ENCODE results near the gene CLDN7.

Gene CLDN7

GRCh38 chr17:7252176-7253043 is 9.9 kb downstream of the CLDN7 start, which contains the start of gene ELP5:
Gene ELP5 (plus strand): TSS chr17:7252215. CDS start chr17:7252551, 336 bp downstream.
- no peak within 1 kb of the TSS for H2AK5ac ChIP-seq (ENCODE audit: low read length)
- peaks cover 3% of the 10 kb centered on the region for H3K4me1 ChIP-seq (ENCODE audit: control insufficient read depth, low read depth, low read length)
- no peak within 1 kb of the TSS for H4K5ac ChIP-seq (ENCODE audit: low read length)
- H3K4me3 ChIP-seq (ENCODE audit: low read length), result peak within 1 kb of the TSS; percentile 89
- no peaks in the 10 kb centered on the region for H3K27me3 ChIP-seq (ENCODE audit: insufficient read depth, low read length, poor library complexity)
- peaks cover 2% of the 10 kb centered on the region for H3K36me3 ChIP-seq (ENCODE audit: control insufficient read depth, insufficient read depth, low read length)
- H3K18ac ChIP-seq (ENCODE audit: low read length), result peak within 1 kb of the TSS; percentile 96
- peak within 1 kb of the TSS; percentile 81 for H3K4me2 ChIP-seq (ENCODE audit: low read length)
- peak within 1 kb of the TSS; percentile 98 for H3K4ac ChIP-seq (ENCODE audit: low read depth, low read length)
- H2BK5ac ChIP-seq (ENCODE audit: low read length), result peak within 1 kb of the TSS; percentile 70
- H3K56ac ChIP-seq (ENCODE audit: low read length), result peak within 1 kb of the TSS; percentile 96
- H3K27ac ChIP-seq (ENCODE audit: low read depth, low read length), result peak within 1 kb of the TSS; percentile 100
- H3K79me1 ChIP-seq (ENCODE audit: low read length), result peaks cover 9% of the 10 kb centered on the region
- H3K79me2 ChIP-seq (ENCODE audit: control insufficient read depth, insufficient read depth, low read length), result peaks cover 41% of the 10 kb centered on the region
- DNase-seq, result peak; percentile 98
- no peak within 1 kb of the TSS for H2BK120ac ChIP-seq (ENCODE audit: low read depth, low read length)
- peak within 1 kb of the TSS; percentile 95 for H3K9ac ChIP-seq (ENCODE audit: low read length)
- H2BK15ac ChIP-seq (replicated peaks; ENCODE audit: low read depth), result no peak within 1 kb of the TSS
- H3K23ac ChIP-seq (ENCODE audit: low read length), result peak within 1 kb of the TSS; percentile 89
- peak within 1 kb of the TSS; percentile 94 for H4K8ac ChIP-seq (ENCODE audit: low read depth, low read length)
- no CpG with 5 or more reads among the region's 55 CpGs for WGBS (ENCODE audit: extremely low coverage, insufficient coverage, low lambda C conversion rate)

GRCh38 chr17:7251661-7252175 is 10.6 kb downstream of the CLDN7 start, which contains the start of gene CTDNEP1:
Gene CTDNEP1 (minus strand): TSS chr17:7251734. CDS start chr17:7251296, 438 bp downstream.
- Histone ChIP-seq H3K36me3 (ENCODE audit: control insufficient read depth, insufficient read depth, low read length) (peaks cover 2% of the 10 kb centered on the region), H2BK5ac (ENCODE audit: low read length) (peak within 1 kb of the TSS; percentile 70), H3K79me2 (ENCODE audit: control insufficient read depth, insufficient read depth, low read length) (peaks cover 44% of the 10 kb centered on the region), H4K5ac (ENCODE audit: low read length) (no peak within 1 kb of the TSS), H3K27ac (ENCODE audit: low read depth, low read length) (peak within 1 kb of the TSS; percentile 100), H4K8ac (ENCODE audit: low read depth, low read length) (peak within 1 kb of the TSS; percentile 94), H3K9ac (ENCODE audit: low read length) (peak within 1 kb of the TSS; percentile 95), H3K18ac (ENCODE audit: low read length) (peak within 1 kb of the TSS; percentile 96), H3K79me1 (ENCODE audit: low read length) (peaks cover 10% of the 10 kb centered on the region), H3K4me3 (ENCODE audit: low read length) (peak within 1 kb of the TSS; percentile 89), H3K56ac (ENCODE audit: low read length) (peak within 1 kb of the TSS; percentile 96), H3K23ac (ENCODE audit: low read length) (peak within 1 kb of the TSS; percentile 89), H2BK120ac (ENCODE audit: low read depth, low read length) (no peak within 1 kb of the TSS), H2BK15ac (replicated peaks; ENCODE audit: low read depth) (no peak within 1 kb of the TSS), H2AK5ac (ENCODE audit: low read length) (no peak within 1 kb of the TSS), H3K4me2 (ENCODE audit: low read length) (peak within 1 kb of the TSS; percentile 81), H3K27me3 (ENCODE audit: insufficient read depth, low read length, poor library complexity) (no peaks in the 10 kb centered on the region), H3K4me1 (ENCODE audit: control insufficient read depth, low read depth, low read length) (peaks cover 3% of the 10 kb centered on the region), H3K4ac (ENCODE audit: low read depth, low read length) (peak within 1 kb of the TSS; percentile 98)
- DNase-seq, result peak; percentile 100
- WGBS (ENCODE audit: extremely low coverage, insufficient coverage, low lambda C conversion rate), result no CpG with 5 or more reads among the region's 41 CpGs

GRCh38 chr17:7250695-7251627 is 11.3 kb downstream of the CLDN7 start:
- WGBS (ENCODE audit: extremely low coverage, insufficient coverage, low lambda C conversion rate), result no CpG with 5 or more reads among the region's 55 CpGs
- Histone ChIP-seq H3K18ac (ENCODE audit: low read length) (peak overlapping the region; percentile 96), H3K79me2 (ENCODE audit: control insufficient read depth, insufficient read depth, low read length) (peaks cover 44% of the 10 kb centered on the region), H2BK15ac (replicated peaks; ENCODE audit: low read depth) (no peak overlapping the region), H3K36me3 (ENCODE audit: control insufficient read depth, insufficient read depth, low read length) (peaks cover 2% of the 10 kb centered on the region), H2BK120ac (ENCODE audit: low read depth, low read length) (no peak overlapping the region), H3K23ac (ENCODE audit: low read length) (peak overlapping the region; percentile 89), H3K4me3 (ENCODE audit: low read length) (peak overlapping the region; percentile 89), H3K27me3 (ENCODE audit: insufficient read depth, low read length, poor library complexity) (no peaks in the 10 kb centered on the region), H4K5ac (ENCODE audit: low read length) (no peak overlapping the region), H3K4me1 (ENCODE audit: control insufficient read depth, low read depth, low read length) (peaks cover 3% of the 10 kb centered on the region), H3K79me1 (ENCODE audit: low read length) (peaks cover 10% of the 10 kb centered on the region), H4K8ac (ENCODE audit: low read depth, low read length) (peak overlapping the region; percentile 94), H3K56ac (ENCODE audit: low read length) (peak overlapping the region; percentile 96), H3K9ac (ENCODE audit: low read length) (peak overlapping the region; percentile 95), H3K4ac (ENCODE audit: low read depth, low read length) (peak overlapping the region; percentile 98), H2AK5ac (ENCODE audit: low read length) (no peak overlapping the region), H2BK5ac (ENCODE audit: low read length) (peak overlapping the region; percentile 70), H3K27ac (ENCODE audit: low read depth, low read length) (peak overlapping the region; percentile 100), H3K4me2 (ENCODE audit: low read length) (peak overlapping the region; percentile 81)
- peak; percentile 16 for DNase-seq

- peak overlapping the region; percentile 81 for H3K4me2 ChIP-seq (ENCODE audit: low read length)
- peak overlapping the region; percentile 95 for H3K9ac ChIP-seq (ENCODE audit: low read length)
- no peak overlapping the region for H3K27ac ChIP-seq (ENCODE audit: low read depth, low read length)
- peaks cover 44% of the 10 kb centered on the region for H3K79me2 ChIP-seq (ENCODE audit: control insufficient read depth, insufficient read depth, low read length)
- no peak overlapping the region for H2BK5ac ChIP-seq (ENCODE audit: low read length)
- no peaks in the 10 kb centered on the region for H3K27me3 ChIP-seq (ENCODE audit: insufficient read depth, low read length, poor library complexity)
- H4K8ac ChIP-seq (ENCODE audit: low read depth, low read length), result no peak overlapping the region
- H3K4me3 ChIP-seq (ENCODE audit: low read length), result no peak overlapping the region
- peaks cover 3% of the 10 kb centered on the region for H3K4me1 ChIP-seq (ENCODE audit: control insufficient read depth, low read depth, low read length)
- H3K56ac ChIP-seq (ENCODE audit: low read length), result peak overlapping the region; percentile 96
- peaks cover 3% of the 10 kb centered on the region for H3K36me3 ChIP-seq (ENCODE audit: control insufficient read depth, insufficient read depth, low read length)
- peaks cover 10% of the 10 kb centered on the region for H3K79me1 ChIP-seq (ENCODE audit: low read length)
- H3K18ac ChIP-seq (ENCODE audit: low read length), result no peak overlapping the region
- no peak for DNase-seq
- H3K23ac ChIP-seq (ENCODE audit: low read length), result no peak overlapping the region
- H4K5ac ChIP-seq (ENCODE audit: low read length), result no peak overlapping the region
- no peak overlapping the region for H2AK5ac ChIP-seq (ENCODE audit: low read length)
- no peak overlapping the region for H3K4ac ChIP-seq (ENCODE audit: low read depth, low read length)
- no peak overlapping the region for H2BK120ac ChIP-seq (ENCODE audit: low read depth, low read length)
- no peak overlapping the region for H2BK15ac ChIP-seq (replicated peaks; ENCODE audit: low read depth)
- no CpG with 5 or more reads among the region's 7 CpGs for WGBS (ENCODE audit: extremely low coverage, insufficient coverage, low lambda C conversion rate)
Observed at GRCh38 chr17:7249830-7250229, 12.4 kb downstream of the CLDN7 start.

- Histone ChIP-seq H4K8ac (ENCODE audit: low read depth, low read length) (no peak overlapping the region), H2BK15ac (replicated peaks; ENCODE audit: low read depth) (no peak overlapping the region), H3K36me3 (ENCODE audit: control insufficient read depth, insufficient read depth, low read length) (peaks cover 2% of the 10 kb centered on the region), H3K4me3 (ENCODE audit: low read length) (no peak overlapping the region), H4K5ac (ENCODE audit: low read length) (no peak overlapping the region), H3K79me1 (ENCODE audit: low read length) (peaks cover 8% of the 10 kb centered on the region), H3K23ac (ENCODE audit: low read length) (peak overlapping the region; percentile 80), H3K4me2 (ENCODE audit: low read length) (no peak overlapping the region), H3K79me2 (ENCODE audit: control insufficient read depth, insufficient read depth, low read length) (peaks cover 44% of the 10 kb centered on the region), H3K9ac (ENCODE audit: low read length) (peak overlapping the region; percentile 34), H3K27ac (ENCODE audit: low read depth, low read length) (no peak overlapping the region), H3K4me1 (ENCODE audit: control insufficient read depth, low read depth, low read length) (peaks cover 3% of the 10 kb centered on the region), H2BK5ac (ENCODE audit: low read length) (no peak overlapping the region), H3K4ac (ENCODE audit: low read depth, low read length) (no peak overlapping the region), H2AK5ac (ENCODE audit: low read length) (no peak overlapping the region), H3K18ac (ENCODE audit: low read length) (no peak overlapping the region), H3K27me3 (ENCODE audit: insufficient read depth, low read length, poor library complexity) (no peaks in the 10 kb centered on the region), H3K56ac (ENCODE audit: low read length) (peak overlapping the region; percentile 56), H2BK120ac (ENCODE audit: low read depth, low read length) (no peak overlapping the region)
- WGBS (ENCODE audit: extremely low coverage, insufficient coverage, low lambda C conversion rate), result no CpG with 5 or more reads among the region's 6 CpGs
- no peak for DNase-seq
Observed at GRCh38 chr17:7249214-7249613, 13.1 kb downstream of the CLDN7 start.
